Psoas muscle (tissue), 8 donors: ENCODE measurements around the gene LAMA5. TPM values are rescaled to one million over a fixed set of nuclear protein-coding genes. Genes with fewer than 3 reads are reported as not detected.

Experiments
- ATAC-seq, 4 donors: fragments of 200-7000 bp; cut with Tn5 transposase; one replicate each; pipeline ENCODE4 v1.9.1; 2020; ENCODE audit warnings: moderate library complexity in 3 of 4, mild to moderate bottlenecking in 2 of 4
- DNase-seq, 2 donors: peaks; one replicate each; pipeline ENCODE4 v3.0.0-alpha.2; 2020
- H3K27ac ChIP-seq: fragments of 200-600 bp; one replicate; pipeline ENCODE4 v1.8.0; 2022
- H3K27me3 ChIP-seq, 3 donors: fragments of 200-600 bp in 1 of 3; one replicate each; pipeline versions ENCODE4 v1.6.1 to v1.8.0; 2013 to 2022; ENCODE audit warnings: low read length in 2 of 3, mild to moderate bottlenecking in 2 of 3, moderate library complexity in 1 of 3; ENCODE audit not compliant: insufficient read depth in 3 of 3
- H3K36me3 ChIP-seq, 2 donors: fragments of 200-600 bp in 1 of 2; one replicate each; pipeline versions ENCODE4 v1.6.1 to v1.8.0; 2013 to 2022; ENCODE audit warnings: low read depth in 1 of 2, mild to moderate bottlenecking in 1 of 2, moderate library complexity in 1 of 2; ENCODE audit not compliant: insufficient read depth in 1 of 2
- H3K4me1 ChIP-seq: fragments of 200-600 bp; one replicate; pipeline ENCODE4 v1.8.0; 2022
- H3K4me3 ChIP-seq: fragments of 200-600 bp; one replicate; pipeline ENCODE4 v1.8.0; 2022; ENCODE audit warnings: mild to moderate bottlenecking
- H3K9me3 ChIP-seq: fragments of 200-600 bp; one replicate; pipeline ENCODE4 v1.8.0; 2022
- CTCF ChIP-seq: fragments of 200-600 bp; IDR thresholded peaks from one replicate; pipeline ENCODE4 v1.8.0; 2022; ENCODE audit warnings: antibody characterized with exemption
- WGBS, 3 donors: extraction: QIAGEN DNeasy Blood & Tissue Kit; methylation state at CpG; one replicate each; pipeline versions ENCODE4 v1.1.6 to v1.1.7; 2013; 5-methylcytosine and 5-hydroxymethylcytosine counted together
- intact Hi-C, 2 donors: fragments of 100-400 bp; cut with DNase I; formaldehyde crosslinking; loops; one replicate each; pipeline versions ENCODE4 v1.11.0 to v1.14.2; 2022
- polyA plus RNA-seq, 3 donors: library from polyadenylated mRNA; stranded (reverse); fragments of 200-250 nt; gene quantifications; one replicate each; pipeline ENCODE4 v1.2.3, GENCODE V29; 2013
- total RNA-seq, 4 donors: library from RNA; stranded (reverse); fragmentation: NEBNext Ultra II Directional in 2 of 4; extraction: Animal tissue kit (Norgen Biotek cat#: 25700) in 2 of 4; gene quantifications; one replicate each; pipeline versions ENCODE4 v1.2.1 to v1.2.4, GENCODE V29; 2021 to 2023
- donor health status: healthy with polysubstance abuse.
- donor health status: DM: no; HTN: no; CAD: no; lungs with moderate emphysema.
- donor health status: Bipolar disorder and iron deficiency.
- donor health status: healthy.
- donor health status: DM: yes; HTN: yes; CAD: no.
- donor health status: DM: no; HTN: no; CAD: no.
- donor health status: DM: no; HTN: no; CAD: no.
- donor health status: DM: yes; HTN: yes; CAD: no.

The LAMA5 gene
- total and polyA plus RNA-seq, 7 donors = 14.4 to 74.6 (median 34.2) TPM

DNA sequence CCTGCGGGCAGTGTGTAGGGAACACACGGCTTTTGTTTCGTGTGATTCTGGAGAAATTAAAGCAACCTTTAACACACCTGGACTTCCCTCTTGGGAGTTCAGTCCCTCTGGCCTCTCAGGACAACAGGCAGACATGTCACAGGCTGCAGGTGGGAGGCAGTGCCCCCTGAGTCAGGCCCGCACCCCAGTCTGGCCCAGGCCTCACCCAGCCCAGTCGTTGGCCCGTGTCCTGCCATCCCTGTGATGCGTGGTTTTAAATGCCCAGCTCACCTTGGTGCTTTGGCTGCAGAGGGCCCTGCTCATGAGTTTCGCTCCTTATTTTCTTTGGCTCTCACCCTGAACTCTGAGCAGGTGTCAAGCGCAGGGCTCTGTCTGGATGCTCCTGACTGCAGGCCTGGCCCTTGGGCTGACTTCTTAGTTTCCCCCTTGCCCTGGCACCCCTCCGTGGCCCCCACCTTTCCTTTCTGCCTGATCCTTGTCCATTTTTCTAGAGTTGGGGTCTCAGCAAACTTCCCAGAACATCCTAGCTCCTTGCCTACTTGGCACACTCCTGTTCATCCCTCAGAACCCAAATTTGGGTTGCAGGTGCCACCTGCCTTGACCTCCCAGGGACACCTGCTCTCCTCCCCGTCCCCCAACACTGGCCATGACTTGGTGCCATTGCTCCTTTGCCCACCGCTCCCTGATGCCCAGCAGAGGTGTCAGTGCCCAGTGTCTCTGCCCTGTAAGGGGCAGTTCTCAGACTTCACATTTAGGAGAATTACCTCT lies 42.2 kb upstream of the LAMA5 start:
- DNase-seq (no peak), ATAC-seq (no peak)
- WGBS, 3 donors = 83 to 85% (median 85%) methylated on average over 12 of the region's 12 CpGs
- H3K36me3 ChIP-seq = no peaks in the 10 kb centered on the region
- no peaks in the 10 kb centered on the region for H3K27me3 ChIP-seq
- peaks cover 26% of the 10 kb centered on the region for H3K4me1 ChIP-seq
- H3K27ac ChIP-seq = no peak overlapping the region
- H3K9me3 ChIP-seq = no peaks in the 10 kb centered on the region
- TF ChIP-seq CTCF = no peak
- intact Hi-C loops = loop anchor here in 1 of 2 donors (5.0 kb wide), 1 partner anchor 83 kb away; no protein-coding TSS in a partner anchor
- no peak overlapping the region for H3K4me3 ChIP-seq

DNA sequence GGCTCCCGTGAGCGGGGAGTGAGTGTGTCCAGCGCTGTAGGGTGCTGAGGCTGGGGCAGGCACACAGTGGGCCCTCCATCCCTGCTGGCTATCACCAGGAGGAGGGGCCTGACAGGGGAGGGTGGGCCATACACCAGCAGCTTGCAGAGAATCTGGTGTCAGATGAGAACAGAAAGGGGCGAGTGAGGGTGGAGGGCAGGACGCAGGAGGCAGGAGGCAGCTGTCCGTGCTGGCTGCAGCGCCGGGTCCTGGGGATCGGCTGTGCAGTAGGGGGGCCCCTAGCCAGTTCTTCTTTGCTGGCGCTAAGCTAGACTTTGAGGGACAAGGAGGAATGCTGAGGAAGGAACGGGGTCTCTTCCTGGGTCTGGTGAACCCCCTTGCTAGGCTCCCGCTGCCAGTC lies 41.5 kb upstream of the LAMA5 start:
- Histone ChIP-seq H3K27ac (no peak overlapping the region), H3K36me3 (no peaks in the 10 kb centered on the region), H3K27me3 (no peaks in the 10 kb centered on the region), H3K4me1 (peaks cover 26% of the 10 kb centered on the region), H3K9me3 (no peaks in the 10 kb centered on the region), H3K4me3 (no peak overlapping the region)
- TF ChIP-seq CTCF = no peak
- no peak for DNase-seq
- WGBS, 3 donors = 71 to 80% (median 75%) methylated on average over 12 of the region's 12 CpGs
- no peak for ATAC-seq
- intact Hi-C loops = loop anchor here in 1 of 2 donors (5.0 kb wide), 1 partner anchor 84 kb away; no protein-coding TSS in a partner anchor

- Histone ChIP-seq H3K36me3 (no peaks in the 10 kb centered on the region), H3K9me3 (no peaks in the 10 kb centered on the region), H3K27me3 (no peaks in the 10 kb centered on the region), H3K4me1 (peaks cover 26% of the 10 kb centered on the region), H3K27ac (no peak overlapping the region), H3K4me3 (no peak overlapping the region)
- intact Hi-C loops = loop anchor here in 1 of 2 donors (5.0 kb wide), 1 partner anchor 84 kb away; no protein-coding TSS in a partner anchor
- ATAC-seq (no peak), DNase-seq (no peak)
- no peak for TF ChIP-seq CTCF
- WGBS, 3 donors = 93 to 95% (median 94%) methylated on average over 15 of the region's 15 CpGs
Observed at GRCh38 chr20:62408055-62408454, 40.9 kb upstream of the LAMA5 start.

GRCh38 chr20:62407221-62407992 lies 40.3 kb upstream of the LAMA5 start, which contains the start of gene CABLES2:
TSS of gene CABLES2 (minus strand) at chr20:62407285. CDS start at chr20:62407276, 9 bp downstream.
- Histone ChIP-seq H3K4me3 (peak within 1 kb of the TSS; percentile 74), H3K27ac (peak within 1 kb of the TSS; percentile 9), H3K36me3 (no peaks in the 10 kb centered on the region), H3K9me3 (no peaks in the 10 kb centered on the region), H3K4me1 (peaks cover 26% of the 10 kb centered on the region), H3K27me3 (no peaks in the 10 kb centered on the region)
- intact Hi-C loops = loop anchor here in 1 of 2 donors (5.0 kb wide), 1 partner anchor 85 kb away; no protein-coding TSS in a partner anchor
- ATAC-seq (peak; percentile 92 to 95 (median 94)), DNase-seq (peak; percentile 96 to 98)
- TF ChIP-seq CTCF = peak; percentile 21
- 5 to 8% (median 6%) methylated on average over 47 to 73 of the region's 73 CpGs for WGBS, 3 donors
